ENCODE data around the gene KCTD21. TPM values are rescaled to one million over a fixed set of nuclear protein-coding genes. Genes with fewer than 3 reads are reported as not detected.

KCTD21 gene
- total and polyA plus RNA-seq, 8 donors = 2.9 to 62.4 (median 3.7) TPM; not detected in 1

GRCh38 chr11:78227921-78228320 lies 39.5 kb upstream of the KCTD21 start:
- no peak for DNase-seq

GRCh38 chr11:78226684-78227680 lies 38.6 kb upstream of the KCTD21 start:
- 87 to 94% (median 88%) methylated on average over 8 to 12 of the region's 12 CpGs for WGBS, 5 donors
- Histone ChIP-seq H3K27ac (no peak overlapping the region), H3K36me3 (peaks cover 20 to 48% (median 48%) of the 10 kb centered on the region in 4 donors), H3K27me3 (no peaks in the 10 kb centered on the region), H3K4me3 (no peak overlapping the region), H3K9me3 (no peaks in the 10 kb centered on the region), H3K4me1 (peaks cover 0 to 25% (median 12%) of the 10 kb centered on the region in 4 donors)
- no peak for DNase-seq
- no peak for TF ChIP-seq POLR2AphosphoS5 (IDR thresholded peaks at IDR 0.05)
- no peak for TF ChIP-seq EP300 (IDR thresholded peaks at IDR 0.05)
- no peak for TF ChIP-seq POLR2A (IDR thresholded peaks at IDR 0.05)
- no peak for TF ChIP-seq CTCF (IDR thresholded peaks at IDR 0.05)
- intact Hi-C loops (cut with DNase I; ENCODE audit: low total_unique reads) = loop anchor here (10.0 kb wide), 1 partner anchor 338 kb away; no protein-coding TSS in a partner anchor

More at GRCh38 chr11:78227921-78228320, 39.5 kb upstream of the KCTD21 start:
- Histone ChIP-seq H3K4me3 (no peak overlapping the region), H3K27ac (no peak overlapping the region), H3K36me3 (peaks cover 12 to 40% (median 39%) of the 10 kb centered on the region in 4 donors), H3K27me3 (no peaks in the 10 kb centered on the region), H3K4me1 (peaks cover 0 to 25% (median 12%) of the 10 kb centered on the region in 4 donors), H3K9me3 (no peaks in the 10 kb centered on the region)
- TF ChIP-seq POLR2A (IDR thresholded peaks at IDR 0.05) = no peak
- TF ChIP-seq EP300 (IDR thresholded peaks at IDR 0.05) = no peak
- no peak for TF ChIP-seq POLR2AphosphoS5 (IDR thresholded peaks at IDR 0.05)
- TF ChIP-seq CTCF (IDR thresholded peaks at IDR 0.05) = no peak
- intact Hi-C loops (cut with DNase I; ENCODE audit: low total_unique reads) = loop anchor here (10.0 kb wide), 1 partner anchor 337 kb away; no protein-coding TSS in a partner anchor
- 83 to 95% (median 94%) methylated on average over 4 of the region's 4 CpGs for WGBS, 5 donors

- Histone ChIP-seq H3K4me1 (peaks cover 0 to 13% (median 7%) of the 10 kb centered on the region in 4 donors), H3K9me3 (no peaks in the 10 kb centered on the region), H3K27ac (no peak overlapping the region), H3K4me3 (no peak overlapping the region), H3K27me3 (no peaks in the 10 kb centered on the region), H3K36me3 (peaks cover 33 to 69% (median 68%) of the 10 kb centered on the region in 4 donors)
- 92 to 96% (median 94%) methylated on average over 7 of the region's 7 CpGs for WGBS, 5 donors
- no peak for TF ChIP-seq POLR2A (IDR thresholded peaks at IDR 0.05)
- no peak for TF ChIP-seq CTCF (IDR thresholded peaks at IDR 0.05)
- TF ChIP-seq POLR2AphosphoS5 (IDR thresholded peaks at IDR 0.05) = no peak
- TF ChIP-seq EP300 (IDR thresholded peaks at IDR 0.05) = no peak
- DNase-seq = no peak
- intact Hi-C loops (cut with DNase I; ENCODE audit: low total_unique reads) = loop anchor here (10.0 kb wide), 1 partner anchor 340 kb away; no protein-coding TSS in a partner anchor
These were observed 36.5 kb upstream of the KCTD21 start for GRCh38 chr11:78224906-78225420.

GRCh38 chr11:78224506-78224905 lies 36.1 kb upstream of the KCTD21 start:
- Histone ChIP-seq H3K36me3 (peaks cover 33 to 73% (median 73%) of the 10 kb centered on the region in 4 donors), H3K9me3 (no peaks in the 10 kb centered on the region), H3K27ac (no peak overlapping the region), H3K4me3 (no peak overlapping the region), H3K4me1 (peaks cover 0 to 9% (median 3%) of the 10 kb centered on the region in 4 donors), H3K27me3 (no peaks in the 10 kb centered on the region)
- no peak for DNase-seq
- intact Hi-C loops (cut with DNase I; ENCODE audit: low total_unique reads) = loop anchor here (10.0 kb wide), 1 partner anchor 340 kb away; no protein-coding TSS in a partner anchor
- WGBS, 5 donors = 83 to 95% (median 91%) methylated on average over 4 of the region's 4 CpGs
- TF ChIP-seq EP300 (IDR thresholded peaks at IDR 0.05) (no peak), POLR2A (IDR thresholded peaks at IDR 0.05) (no peak), CTCF (IDR thresholded peaks at IDR 0.05) (no peak), POLR2AphosphoS5 (IDR thresholded peaks at IDR 0.05) (no peak)
